AG09319 (cell line): ENCODE measurements around the gene AKTIP.
"Not testable (repeated sequence)": the region's sequence is repeated elsewhere in the genome, so short reads cannot be mapped to it uniquely, and the experiment has no call there.

ENCODE experiments used
- DNase-seq: peaks from one replicate; pipeline ENCODE4 v3.0.0-alpha.2; 2010; ENCODE audit warnings: low read depth; ENCODE audit errors: extremely low read depth
- CTCF ChIP-seq: IDR thresholded peaks from 2 replicates; pipeline ENCODE4 v1.5.1; 2011; ENCODE audit warnings: low read depth, mild to moderate bottlenecking, inconsistent platforms, low read length, moderate library complexity

AKTIP gene

GRCh38 chr16:53523126-53523804 is 20.3 kb upstream of the AKTIP start:
- no peak for DNase-seq
- no peak for TF ChIP-seq CTCF

GRCh38 chr16:53519417-53520091 is 16.5 kb upstream of the AKTIP start:
- no peak for TF ChIP-seq CTCF
- no peak for DNase-seq

GRCh38 chr16:53518550-53519416 is 15.8 kb upstream of the AKTIP start:
- DNase-seq: no peak

GRCh38 chr16:53517851-53518250 is 14.8 kb upstream of the AKTIP start:
- no peak for DNase-seq
- TF ChIP-seq CTCF: no peak

More at GRCh38 chr16:53518550-53519416, 15.8 kb upstream of the AKTIP start:
- TF ChIP-seq CTCF: no peak

- no peak for DNase-seq
- no peak for TF ChIP-seq CTCF
Observed at GRCh38 chr16:53515811-53516210, 12.8 kb upstream of the AKTIP start.

- no peak for TF ChIP-seq CTCF
Observed at GRCh38 chr16:53515259-53515658, 12.2 kb upstream of the AKTIP start.

GRCh38 chr16:53512795-53513194 is 9.8 kb upstream of the AKTIP start:
- DNase-seq: not testable (repeated sequence)

More at GRCh38 chr16:53515259-53515658, 12.2 kb upstream of the AKTIP start:
- DNase-seq: no peak
